Activated T-cell treated with anti-CD3 and anti-CD28 coated beads, Interleukin-2, amount 50 U/mL, for 4 hours (primary cell): ENCODE results near the gene BCL2. TPM values are rescaled to one million over a fixed set of nuclear protein-coding genes. Genes with fewer than 3 reads are reported as not detected.

ENCODE experiments used
- ATAC-seq, 2 donors: fragments of 200-7000 bp; cut with Tn5 transposase; one replicate each; pipeline ENCODE4 v1.10.0; 2021
- DNase-seq: peaks from one replicate; pipeline ENCODE4 v3.0.0-alpha.2; 2020
- H3K27me3 Mint-ChIP-seq: one replicate; pipeline ENCODE4 v1.8.0; 2021; ENCODE audit warnings: low read depth, mixed read lengths
- H3K36me3 Mint-ChIP-seq: one replicate; pipeline ENCODE4 v1.8.0; 2022; ENCODE audit warnings: mixed read lengths; ENCODE audit not compliant: insufficient read depth
- H3K4me1 Mint-ChIP-seq: one replicate; pipeline ENCODE4 v1.8.0; 2021; ENCODE audit warnings: low read depth, mixed read lengths
- H3K4me3 Mint-ChIP-seq: one replicate; pipeline ENCODE4 v1.8.0; 2021; ENCODE audit warnings: mild to moderate bottlenecking, moderate library complexity, mixed read lengths
- H3K9me3 Mint-ChIP-seq: one replicate; pipeline ENCODE4 v1.8.0; 2021; ENCODE audit warnings: mixed read lengths
- total RNA-seq, 3 donors: library from RNA; stranded (reverse); gene quantifications; one replicate each; pipeline ENCODE4 v1.2.1, GENCODE V29; 2021

BCL2 gene
- total RNA-seq, 3 donors from 2014 or later: 45.0 to 71.4 (median 66.6) TPM

DNA sequence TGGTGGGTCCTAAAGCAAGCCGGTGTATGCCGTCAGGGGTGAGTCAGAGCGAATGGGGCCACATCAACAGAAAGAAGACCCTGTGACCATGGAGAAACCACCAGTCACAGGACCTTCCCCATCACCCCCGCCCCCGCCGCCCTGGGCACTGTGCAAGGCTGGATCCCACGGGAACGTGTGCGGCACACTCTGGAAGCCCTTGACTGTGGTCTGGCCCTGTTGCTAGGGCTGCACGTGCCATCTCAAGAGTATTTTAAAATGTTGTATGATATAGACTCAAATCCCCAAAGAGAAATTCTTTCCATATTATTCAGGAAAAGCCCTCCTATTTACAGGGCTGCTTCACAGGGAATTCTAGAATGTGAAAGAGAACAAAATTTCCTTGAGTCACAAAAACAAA is 174.8 kb downstream of the BCL2 start:
- DNase-seq: no peak
- Mint-ChIP-seq H3K4me1 (peaks cover 66% of the 10 kb centered on the region), H3K27me3 (no peaks in the 10 kb centered on the region), H3K4me3 (no peak overlapping the region), H3K36me3 (peaks cover 43% of the 10 kb centered on the region), H3K9me3 (peaks cover 4% of the 10 kb centered on the region)
- no peak for ATAC-seq

- peaks cover 71% of the 10 kb centered on the region for H3K4me1 Mint-ChIP-seq
- no peaks in the 10 kb centered on the region for H3K27me3 Mint-ChIP-seq
- DNase-seq (no peak), ATAC-seq (no peak)
- peaks cover 4% of the 10 kb centered on the region for H3K9me3 Mint-ChIP-seq
- H3K36me3 Mint-ChIP-seq: peaks cover 33% of the 10 kb centered on the region
- H3K4me3 Mint-ChIP-seq: no peak overlapping the region
Measured at GRCh38 chr18:63143330-63143771, 176.2 kb downstream of the BCL2 start.

DNA sequence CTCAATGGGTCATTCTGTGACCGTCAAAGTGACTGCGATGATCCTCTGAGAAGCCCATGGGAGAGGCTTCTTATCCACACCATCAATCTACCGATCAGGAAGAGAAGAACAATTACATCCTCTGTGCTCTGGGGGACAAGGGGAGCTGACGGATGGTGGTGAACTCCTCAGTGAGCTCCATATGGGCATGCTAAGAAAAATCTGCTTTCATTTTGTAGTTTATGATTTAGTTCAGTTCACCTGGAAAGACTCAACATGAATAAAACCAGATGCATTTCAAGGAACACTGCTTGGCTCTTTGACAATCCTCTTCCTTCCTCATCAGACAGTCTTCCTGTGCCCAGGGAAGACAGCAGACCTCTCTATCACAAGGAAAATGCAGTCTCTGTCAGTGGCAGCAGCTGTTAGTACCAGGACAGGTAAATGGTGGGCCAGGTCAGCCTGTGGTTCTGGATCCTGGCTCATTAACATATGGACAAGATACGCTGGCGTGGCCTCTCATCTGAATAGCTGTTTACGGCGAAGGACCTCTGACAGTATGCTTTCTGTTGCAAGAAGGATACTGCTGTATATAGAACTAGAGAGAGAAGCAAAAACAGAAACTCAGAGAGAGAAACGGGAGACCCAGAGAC is 176.9 kb downstream of the BCL2 start:
- no peak for DNase-seq
- no peaks in the 10 kb centered on the region for H3K27me3 Mint-ChIP-seq
- H3K4me3 Mint-ChIP-seq: no peak overlapping the region
- peaks cover 31% of the 10 kb centered on the region for H3K36me3 Mint-ChIP-seq
- peaks cover 4% of the 10 kb centered on the region for H3K9me3 Mint-ChIP-seq
- no peak for ATAC-seq
- H3K4me1 Mint-ChIP-seq: peaks cover 74% of the 10 kb centered on the region

DNA sequence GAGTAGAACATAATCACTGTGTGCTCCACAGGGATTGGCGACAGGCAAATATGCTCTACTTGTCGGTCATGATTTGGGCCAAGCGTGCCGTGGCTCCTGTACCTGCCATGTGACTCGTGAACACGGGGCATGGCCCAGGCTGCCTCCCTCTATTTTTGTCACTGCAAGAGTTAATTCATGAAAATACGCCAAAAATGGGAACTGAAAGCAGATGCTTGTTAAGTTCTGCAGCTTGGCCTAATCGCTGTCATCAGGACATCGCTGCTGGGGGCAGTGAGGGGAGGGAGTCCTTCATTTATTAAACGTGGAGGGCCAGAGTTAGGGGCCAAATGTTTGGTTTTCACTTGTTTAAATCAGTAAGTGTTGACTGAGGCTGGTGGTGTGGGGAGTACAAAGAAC is 177.8 kb downstream of the BCL2 start:
- ATAC-seq (no peak), DNase-seq (no peak)
- Mint-ChIP-seq H3K36me3 (peaks cover 29% of the 10 kb centered on the region), H3K9me3 (peaks cover 4% of the 10 kb centered on the region), H3K27me3 (no peaks in the 10 kb centered on the region), H3K4me1 (peaks cover 80% of the 10 kb centered on the region), H3K4me3 (no peak overlapping the region)

DNA sequence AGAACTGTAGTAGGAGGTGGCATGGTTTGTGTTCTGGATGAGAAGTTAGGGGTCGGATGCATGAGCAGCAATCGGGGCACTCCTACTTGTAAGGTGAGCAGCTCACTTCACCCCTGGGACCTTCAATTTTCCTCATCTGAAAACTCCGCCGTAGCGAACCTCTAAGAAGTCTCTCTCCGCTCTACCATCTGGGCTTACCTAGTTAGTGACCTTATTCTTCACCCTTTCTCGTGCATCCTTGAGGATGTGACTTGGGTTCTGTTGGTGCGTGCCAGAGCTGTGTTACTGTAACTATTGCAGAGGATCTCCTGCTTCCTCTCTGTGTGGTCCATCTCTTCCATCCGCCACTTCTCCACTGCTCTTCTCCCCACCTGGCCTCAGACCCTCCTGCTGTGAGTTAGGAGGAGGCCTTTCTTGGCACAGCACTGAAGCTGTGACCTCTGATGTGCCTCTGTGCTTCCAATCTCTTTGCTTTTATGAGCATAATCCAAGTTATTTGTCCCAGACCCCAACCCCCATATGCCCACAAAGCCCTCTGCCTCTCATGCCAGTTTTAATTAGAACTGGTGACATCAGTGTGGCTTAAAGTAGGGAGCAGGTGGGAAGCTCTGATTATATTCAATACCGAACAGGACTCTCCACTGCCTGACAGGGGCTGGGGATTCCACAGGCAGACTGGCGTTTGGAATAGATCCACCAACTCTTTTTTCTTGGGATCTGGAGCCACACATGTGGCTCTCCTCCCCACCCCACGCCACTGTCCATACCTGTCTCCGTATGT is 178.4 kb downstream of the BCL2 start:
- Mint-ChIP-seq H3K4me1 (peaks cover 85% of the 10 kb centered on the region), H3K36me3 (peaks cover 29% of the 10 kb centered on the region), H3K9me3 (peaks cover 4% of the 10 kb centered on the region), H3K4me3 (no peak overlapping the region), H3K27me3 (no peaks in the 10 kb centered on the region)
- ATAC-seq (no peak), DNase-seq (no peak)

DNA sequence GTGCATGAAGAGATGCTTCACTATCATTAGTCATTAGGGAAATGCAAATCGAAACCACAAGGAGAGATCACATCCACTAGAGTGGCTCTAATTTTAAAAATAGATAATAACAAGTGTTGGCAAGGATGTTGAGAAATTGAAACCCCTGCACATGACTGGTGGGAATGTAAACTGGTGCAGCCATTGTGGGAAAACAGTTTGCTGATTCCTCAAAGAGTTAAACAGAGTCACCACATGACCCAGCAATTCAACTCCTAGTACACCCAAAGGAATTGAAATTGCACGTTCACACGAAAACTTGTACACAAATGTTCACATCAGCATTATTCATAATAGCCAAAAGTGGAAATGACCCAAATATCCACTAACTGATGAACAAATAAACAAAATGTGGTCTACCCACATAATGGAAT is 179.5 kb downstream of the BCL2 start:
- ATAC-seq: no peak
- peaks cover 89% of the 10 kb centered on the region for H3K4me1 Mint-ChIP-seq
- peaks cover 4% of the 10 kb centered on the region for H3K9me3 Mint-ChIP-seq
- H3K36me3 Mint-ChIP-seq: peaks cover 29% of the 10 kb centered on the region
- no peak overlapping the region for H3K4me3 Mint-ChIP-seq
- no peaks in the 10 kb centered on the region for H3K27me3 Mint-ChIP-seq
- DNase-seq: no peak

- DNase-seq (no peak), ATAC-seq (peak; percentile 39 to 66)
- Mint-ChIP-seq H3K9me3 (peaks cover 4% of the 10 kb centered on the region), H3K36me3 (peaks cover 21% of the 10 kb centered on the region), H3K27me3 (no peaks in the 10 kb centered on the region), H3K4me1 (peaks cover 86% of the 10 kb centered on the region), H3K4me3 (peak overlapping the region; percentile 79)
Measured at GRCh38 chr18:63138436-63139340, 180.9 kb downstream of the BCL2 start.

DNA sequence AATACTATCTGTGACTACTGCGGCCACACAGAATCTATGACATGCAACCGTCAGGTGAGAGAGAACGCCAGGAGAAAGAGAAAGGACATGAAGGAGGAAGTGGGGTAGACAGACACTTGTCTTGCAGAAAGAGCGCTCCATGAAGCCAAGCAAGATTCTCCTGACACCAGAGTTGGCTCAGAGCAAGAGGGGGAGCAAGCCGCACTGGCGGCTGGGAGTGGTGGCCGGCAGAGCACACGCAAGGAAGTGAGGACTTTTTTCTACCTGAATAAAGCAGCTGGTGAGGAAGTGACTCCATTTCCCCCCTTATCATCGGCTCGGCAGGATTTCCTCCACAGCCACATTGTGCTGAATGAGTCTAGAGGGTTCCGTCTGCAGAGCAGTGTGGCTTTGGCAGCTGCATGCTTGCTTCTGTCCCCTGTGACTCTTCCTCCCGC is 181.6 kb downstream of the BCL2 start:
- H3K27me3 Mint-ChIP-seq: no peaks in the 10 kb centered on the region
- H3K9me3 Mint-ChIP-seq: peaks cover 4% of the 10 kb centered on the region
- DNase-seq: peak; percentile 47
- ATAC-seq: peak; percentile 82 to 83
- peaks cover 79% of the 10 kb centered on the region for H3K4me1 Mint-ChIP-seq
- H3K4me3 Mint-ChIP-seq: peak overlapping the region; percentile 79
- peaks cover 21% of the 10 kb centered on the region for H3K36me3 Mint-ChIP-seq

GRCh38 chr18:63135101-63135500 is 184.5 kb downstream of the BCL2 start:
- ATAC-seq (no peak), DNase-seq (no peak)
- Mint-ChIP-seq H3K4me3 (no peak overlapping the region), H3K4me1 (peaks cover 76% of the 10 kb centered on the region), H3K36me3 (peaks cover 9% of the 10 kb centered on the region), H3K27me3 (no peaks in the 10 kb centered on the region), H3K9me3 (peaks cover under 1% of the 10 kb centered on the region)

- ATAC-seq (no peak), DNase-seq (no peak)
- H3K4me3 Mint-ChIP-seq: no peak overlapping the region
- peaks cover 53% of the 10 kb centered on the region for H3K4me1 Mint-ChIP-seq
- peaks cover 4% of the 10 kb centered on the region for H3K36me3 Mint-ChIP-seq
- H3K27me3 Mint-ChIP-seq: no peaks in the 10 kb centered on the region
- H3K9me3 Mint-ChIP-seq: no peaks in the 10 kb centered on the region
Measured at GRCh38 chr18:63132819-63133200, 186.8 kb downstream of the BCL2 start.

DNA sequence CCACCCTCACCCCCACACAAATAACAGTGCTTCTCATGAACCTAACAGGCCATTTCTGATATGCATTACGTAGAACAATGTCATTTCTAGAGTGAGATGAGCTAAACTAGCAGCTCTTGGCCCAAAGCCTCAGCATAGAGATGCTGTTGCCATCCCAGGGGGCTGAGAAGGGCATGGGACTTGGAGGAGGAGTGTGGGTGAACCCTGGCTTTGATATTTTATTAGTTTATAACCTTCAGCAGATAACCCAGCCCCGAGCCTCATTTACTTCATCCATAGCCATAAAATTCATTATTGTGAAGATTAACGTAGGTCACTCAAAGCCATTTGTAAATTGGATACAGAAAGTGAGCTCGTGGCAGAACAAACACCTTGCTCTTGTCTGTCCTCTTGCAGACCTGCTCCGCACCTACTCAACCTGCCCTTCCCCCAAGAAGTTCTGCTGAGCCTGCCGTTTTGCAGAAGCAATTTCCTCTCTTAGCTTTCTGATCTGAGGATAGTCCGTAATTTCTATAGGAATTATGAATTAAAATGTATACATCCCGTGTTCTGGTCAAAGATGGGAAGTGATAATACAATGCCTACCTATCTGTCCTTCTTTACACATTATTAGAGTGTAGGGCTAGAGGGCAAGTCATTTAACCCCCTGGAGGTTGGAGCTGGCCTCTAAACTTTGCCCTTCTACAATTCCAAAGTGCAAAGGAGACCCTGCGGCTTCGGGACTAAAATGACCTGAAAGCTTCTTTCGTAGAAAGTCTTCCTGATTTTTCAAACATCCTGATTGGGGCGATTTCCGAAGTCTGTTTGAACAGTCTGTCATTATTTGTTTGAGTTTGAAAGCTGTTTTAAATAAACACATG is 187.4 kb downstream of the BCL2 start:
- peaks cover 48% of the 10 kb centered on the region for H3K4me1 Mint-ChIP-seq
- no peaks in the 10 kb centered on the region for H3K27me3 Mint-ChIP-seq
- H3K9me3 Mint-ChIP-seq: no peaks in the 10 kb centered on the region
- peaks cover 3% of the 10 kb centered on the region for H3K36me3 Mint-ChIP-seq
- no peak for DNase-seq
- peak in 1 of 2 donors; percentile 30 for ATAC-seq
- H3K4me3 Mint-ChIP-seq: no peak overlapping the region

- H3K9me3 Mint-ChIP-seq: no peaks in the 10 kb centered on the region
- DNase-seq: peak; percentile 58
- no peak overlapping the region for H3K4me3 Mint-ChIP-seq
- no peaks in the 10 kb centered on the region for H3K27me3 Mint-ChIP-seq
- H3K4me1 Mint-ChIP-seq: peaks cover 41% of the 10 kb centered on the region
- ATAC-seq: peak; percentile 60 to 69
- peaks cover 3% of the 10 kb centered on the region for H3K36me3 Mint-ChIP-seq
Measured at GRCh38 chr18:63131106-63131958, 188.2 kb downstream of the BCL2 start.

DNA sequence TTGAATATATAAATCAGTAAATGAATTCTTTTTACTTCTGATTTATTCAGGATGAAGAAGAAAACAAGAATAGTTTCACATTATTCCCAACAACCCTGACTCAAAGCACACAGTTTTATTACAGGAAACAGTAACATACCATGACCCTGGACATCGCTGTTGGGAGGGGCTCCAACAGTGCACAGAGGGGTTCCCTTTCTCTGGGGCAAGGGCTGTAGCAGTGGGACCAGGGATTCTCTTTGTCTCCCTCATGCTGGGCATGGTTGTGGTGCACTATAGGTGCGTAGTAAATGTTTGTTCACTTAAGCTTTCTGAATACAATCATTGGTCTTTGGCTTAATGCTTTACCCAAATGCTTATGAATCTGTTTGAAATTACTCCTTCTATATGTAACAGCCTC is 189.4 kb downstream of the BCL2 start:
- no peak overlapping the region for H3K4me3 Mint-ChIP-seq
- H3K27me3 Mint-ChIP-seq: no peaks in the 10 kb centered on the region
- H3K36me3 Mint-ChIP-seq: peaks cover 3% of the 10 kb centered on the region
- ATAC-seq (no peak), DNase-seq (no peak)
- H3K9me3 Mint-ChIP-seq: no peaks in the 10 kb centered on the region
- peaks cover 29% of the 10 kb centered on the region for H3K4me1 Mint-ChIP-seq
